Measurements from ENCODE around the gene SOCS1. TPM values are rescaled to one million over a fixed set of nuclear protein-coding genes. Genes with fewer than 3 reads are reported as not detected.

SOCS1 gene
- total RNA-seq, 1 donor from 2014 or later, result 7.4 TPM

DNA sequence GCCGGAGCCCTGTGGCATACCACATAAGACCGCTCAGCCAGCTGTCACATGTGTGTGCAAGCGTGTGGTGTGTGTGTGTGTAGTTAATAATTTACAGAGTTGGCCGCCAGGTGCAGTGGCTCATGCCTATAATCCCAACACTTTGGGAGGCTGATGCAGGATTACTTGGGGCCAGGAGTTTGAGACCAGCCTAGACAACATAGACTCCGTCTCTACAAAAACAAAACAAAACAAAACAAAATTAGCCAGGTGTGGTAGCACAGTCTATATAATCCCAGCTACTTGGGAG, 20.4 kb downstream of the SOCS1 start:
- Mint-ChIP-seq H3K27me3 (ENCODE audit: unreplicated experiment) (peaks cover 3% of the 10 kb centered on the region), H3K27ac (ENCODE audit: unreplicated experiment) (no peak overlapping the region), H3K9me3 (ENCODE audit: unreplicated experiment) (no peaks in the 10 kb centered on the region), H3K4me1 (ENCODE audit: unreplicated experiment) (no peaks in the 10 kb centered on the region), H3K36me3 (ENCODE audit: low read depth, unreplicated experiment) (no peaks in the 10 kb centered on the region), H3K4me3 (ENCODE audit: unreplicated experiment) (no peak overlapping the region)
- no peak for DNase-seq (ENCODE audit: low spot score)
- TF ChIP-seq, protein P1, sequence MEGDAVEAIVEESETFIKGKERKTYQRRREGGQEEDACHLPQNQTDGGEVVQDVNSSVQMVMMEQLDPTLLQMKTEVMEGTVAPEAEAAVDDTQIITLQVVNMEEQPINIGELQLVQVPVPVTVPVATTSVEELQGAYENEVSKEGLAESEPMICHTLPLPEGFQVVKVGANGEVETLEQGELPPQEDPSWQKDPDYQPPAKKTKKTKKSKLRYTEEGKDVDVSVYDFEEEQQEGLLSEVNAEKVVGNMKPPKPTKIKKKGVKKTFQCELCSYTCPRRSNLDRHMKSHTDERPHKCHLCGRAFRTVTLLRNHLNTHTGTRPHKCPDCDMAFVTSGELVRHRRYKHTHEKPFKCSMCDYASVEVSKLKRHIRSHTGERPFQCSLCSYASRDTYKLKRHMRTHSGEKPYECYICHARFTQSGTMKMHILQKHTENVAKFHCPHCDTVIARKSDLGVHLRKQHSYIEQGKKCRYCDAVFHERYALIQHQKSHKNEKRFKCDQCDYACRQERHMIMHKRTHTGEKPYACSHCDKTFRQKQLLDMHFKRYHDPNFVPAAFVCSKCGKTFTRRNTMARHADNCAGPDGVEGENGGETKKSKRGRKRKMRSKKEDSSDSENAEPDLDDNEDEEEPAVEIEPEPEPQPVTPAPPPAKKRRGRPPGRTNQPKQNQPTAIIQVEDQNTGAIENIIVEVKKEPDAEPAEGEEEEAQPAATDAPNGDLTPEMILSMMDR (IDR thresholded peaks at IDR 0.05; ENCODE audit: unreplicated experiment), result no peak

DNA sequence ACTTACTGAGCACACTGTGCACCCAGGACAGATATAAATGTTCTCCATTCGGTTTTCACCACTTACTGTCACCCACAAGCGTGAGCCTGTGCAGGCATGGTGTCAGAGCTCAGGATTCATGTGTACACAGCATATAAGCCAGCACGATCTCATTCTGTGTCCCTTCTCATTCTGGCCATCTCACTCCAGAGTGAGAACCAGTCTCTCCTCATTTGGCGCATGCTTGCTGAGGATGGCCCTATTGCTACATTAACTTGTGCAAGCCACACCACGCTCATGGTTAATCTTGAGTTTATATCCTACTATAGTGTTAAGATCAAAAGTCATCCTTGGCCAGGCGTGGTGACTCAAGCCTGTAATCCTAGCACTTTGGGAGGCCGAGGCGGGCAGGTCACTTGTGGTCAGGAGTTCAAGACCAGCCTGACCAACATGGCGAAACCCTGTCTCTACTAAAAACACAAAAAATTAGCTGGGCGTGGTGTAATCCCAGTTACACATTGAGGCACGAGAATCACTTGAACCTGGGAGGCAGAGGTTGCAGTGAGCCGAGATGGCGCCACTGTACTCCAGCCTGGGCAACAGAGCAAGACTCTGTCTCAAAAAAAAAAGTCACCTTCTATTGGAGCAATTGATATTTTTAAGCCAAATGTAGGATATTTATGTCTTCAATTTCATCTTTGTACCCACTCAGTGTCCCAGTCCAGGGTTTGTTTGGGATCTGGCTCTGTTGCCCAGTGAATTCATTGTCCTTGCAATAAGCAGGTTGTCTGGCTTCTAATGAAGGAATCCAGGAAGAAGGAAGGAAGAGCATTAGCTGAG, 20.9 kb downstream of the SOCS1 start:
- TF ChIP-seq, protein P1 (IDR thresholded peaks at IDR 0.05; ENCODE audit: unreplicated experiment), result no peak
- Mint-ChIP-seq H3K4me3 (ENCODE audit: unreplicated experiment) (no peak overlapping the region), H3K27ac (ENCODE audit: unreplicated experiment) (no peak overlapping the region), H3K9me3 (ENCODE audit: unreplicated experiment) (no peaks in the 10 kb centered on the region), H3K4me1 (ENCODE audit: unreplicated experiment) (no peaks in the 10 kb centered on the region), H3K36me3 (ENCODE audit: low read depth, unreplicated experiment) (no peaks in the 10 kb centered on the region), H3K27me3 (ENCODE audit: unreplicated experiment) (peaks cover 3% of the 10 kb centered on the region)
- DNase-seq (ENCODE audit: low spot score), result no peak

DNA sequence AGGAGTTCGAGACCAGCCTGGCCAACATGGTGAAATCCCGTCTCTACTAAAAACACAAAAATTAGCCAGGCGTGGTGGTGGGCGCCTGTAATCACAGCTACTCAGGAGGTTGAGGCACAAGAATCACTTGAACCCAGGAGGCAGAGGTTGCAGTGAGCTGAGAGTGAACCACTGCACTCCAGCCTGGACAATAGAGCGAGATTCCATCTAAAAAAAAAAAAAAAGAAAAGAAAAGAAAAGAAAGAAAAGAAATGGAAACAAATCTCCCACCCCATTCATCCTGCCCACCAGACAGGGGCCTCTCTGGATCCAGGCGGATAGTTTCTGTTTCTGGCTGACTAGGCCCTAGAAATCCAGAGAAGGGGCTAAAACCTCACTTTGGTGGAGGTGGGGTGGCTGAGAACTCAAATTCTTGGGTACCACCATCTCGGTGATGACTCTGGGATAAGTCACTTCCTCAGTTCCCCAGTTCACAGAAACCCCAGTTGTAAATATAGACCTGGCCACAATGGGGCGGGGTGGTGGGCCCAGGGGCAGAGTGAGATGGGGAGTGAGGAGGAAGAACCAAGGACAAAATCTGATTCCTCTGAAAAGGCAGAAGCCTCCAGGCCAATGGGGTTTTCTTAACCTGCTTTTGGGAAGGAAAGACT, 22.2 kb downstream of the SOCS1 start:
- Mint-ChIP-seq H3K27me3 (ENCODE audit: unreplicated experiment) (peaks cover 7% of the 10 kb centered on the region), H3K36me3 (ENCODE audit: low read depth, unreplicated experiment) (no peaks in the 10 kb centered on the region), H3K9me3 (ENCODE audit: unreplicated experiment) (no peaks in the 10 kb centered on the region), H3K4me3 (ENCODE audit: unreplicated experiment) (no peak overlapping the region), H3K27ac (ENCODE audit: unreplicated experiment) (no peak overlapping the region), H3K4me1 (ENCODE audit: unreplicated experiment) (no peaks in the 10 kb centered on the region)
- DNase-seq (ENCODE audit: low spot score), result no peak
- TF ChIP-seq, protein P1 (IDR thresholded peaks at IDR 0.05; ENCODE audit: unreplicated experiment), result no peak

DNA sequence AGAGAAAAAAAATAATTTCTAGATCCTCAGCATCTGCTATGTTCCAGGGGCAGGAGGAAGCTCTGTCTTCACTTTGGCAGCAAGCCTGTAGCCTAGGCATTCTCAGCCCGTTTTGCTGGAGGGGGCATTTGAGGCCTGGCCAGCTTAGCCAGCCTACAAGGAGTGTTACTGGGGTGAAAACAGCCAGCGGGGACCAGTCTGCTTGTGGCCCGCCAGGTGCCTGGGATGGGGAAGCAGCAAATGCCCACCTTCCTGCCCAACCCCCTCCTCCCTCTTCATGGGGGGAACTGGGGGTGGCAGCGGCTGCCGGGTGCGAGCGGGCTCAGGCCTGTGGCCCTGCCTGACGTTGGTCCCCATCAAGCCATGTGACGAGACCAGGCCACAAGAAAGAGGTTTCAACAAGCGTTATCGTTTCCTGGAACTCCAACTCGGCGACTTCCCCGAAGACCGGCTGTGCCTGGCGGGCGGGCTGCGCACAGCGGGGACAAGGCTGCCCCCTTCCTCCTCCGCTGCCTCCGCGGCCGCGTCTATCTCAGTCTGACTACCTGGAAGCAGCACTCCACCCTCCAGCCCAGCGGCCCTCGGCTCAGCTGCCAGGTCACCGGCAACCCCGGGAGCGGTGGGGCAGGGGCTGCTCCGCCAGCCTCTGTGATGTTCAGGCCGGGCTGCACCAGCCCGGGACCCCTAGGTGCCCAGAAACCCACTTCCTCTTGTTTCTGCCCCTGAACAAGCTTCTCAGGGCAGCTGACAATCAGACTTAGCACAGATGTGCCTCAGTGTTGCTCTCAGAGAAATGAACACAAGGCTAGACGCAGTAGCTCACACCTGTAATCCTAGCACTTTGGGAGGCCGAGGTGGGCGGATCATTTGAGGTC, 22.9 kb downstream of the SOCS1 start:
- TF ChIP-seq, protein P1 (IDR thresholded peaks at IDR 0.05; ENCODE audit: unreplicated experiment), result no peak
- H3K27me3 Mint-ChIP-seq (ENCODE audit: unreplicated experiment), result peaks cover 8% of the 10 kb centered on the region
- H3K4me1 Mint-ChIP-seq (ENCODE audit: unreplicated experiment), result no peaks in the 10 kb centered on the region
- no peak overlapping the region for H3K27ac Mint-ChIP-seq (ENCODE audit: unreplicated experiment)
- no peak overlapping the region for H3K4me3 Mint-ChIP-seq (ENCODE audit: unreplicated experiment)
- DNase-seq (ENCODE audit: low spot score), result no peak
- H3K9me3 Mint-ChIP-seq (ENCODE audit: unreplicated experiment), result no peaks in the 10 kb centered on the region
- no peaks in the 10 kb centered on the region for H3K36me3 Mint-ChIP-seq (ENCODE audit: low read depth, unreplicated experiment)
